Measurements from ENCODE around the gene SEC16B.

SEC16B gene

DNA sequence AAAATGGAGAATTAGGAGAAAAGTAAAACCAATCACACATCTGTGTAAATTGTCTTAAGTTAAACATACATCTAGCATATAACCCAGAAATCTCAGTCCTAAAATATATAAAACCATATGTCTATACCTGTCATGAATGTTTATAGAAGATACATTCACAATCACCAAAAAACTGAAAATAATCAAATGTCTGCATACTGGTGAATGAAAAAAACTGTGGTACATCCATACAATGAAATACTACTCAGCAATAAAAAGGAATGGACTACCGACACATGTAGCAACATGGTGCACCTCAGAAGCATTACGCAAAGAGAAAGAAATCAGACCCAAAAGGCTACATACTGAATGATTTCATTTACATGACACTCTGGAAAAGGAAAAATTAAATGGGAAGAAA, 47.7 kb upstream of the SEC16B start:
- TF ChIP-seq ZBTB7A (IDR thresholded peaks at IDR 0.05; ENCODE audit: low read depth) (no peak), CEBPB (IDR thresholded peaks at IDR 0.05) (no peak), YY1 (IDR thresholded peaks at IDR 0.05; ENCODE audit: low read depth) (no peak), TCF12 (IDR thresholded peaks at IDR 0.05; ENCODE audit: low read depth) (no peak)
- TF ChIP-seq, protein P1, sequence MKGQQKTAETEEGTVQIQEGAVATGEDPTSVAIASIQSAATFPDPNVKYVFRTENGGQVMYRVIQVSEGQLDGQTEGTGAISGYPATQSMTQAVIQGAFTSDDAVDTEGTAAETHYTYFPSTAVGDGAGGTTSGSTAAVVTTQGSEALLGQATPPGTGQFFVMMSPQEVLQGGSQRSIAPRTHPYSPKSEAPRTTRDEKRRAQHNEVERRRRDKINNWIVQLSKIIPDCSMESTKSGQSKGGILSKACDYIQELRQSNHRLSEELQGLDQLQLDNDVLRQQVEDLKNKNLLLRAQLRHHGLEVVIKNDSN (IDR thresholded peaks at IDR 0.05) = no peak

DNA sequence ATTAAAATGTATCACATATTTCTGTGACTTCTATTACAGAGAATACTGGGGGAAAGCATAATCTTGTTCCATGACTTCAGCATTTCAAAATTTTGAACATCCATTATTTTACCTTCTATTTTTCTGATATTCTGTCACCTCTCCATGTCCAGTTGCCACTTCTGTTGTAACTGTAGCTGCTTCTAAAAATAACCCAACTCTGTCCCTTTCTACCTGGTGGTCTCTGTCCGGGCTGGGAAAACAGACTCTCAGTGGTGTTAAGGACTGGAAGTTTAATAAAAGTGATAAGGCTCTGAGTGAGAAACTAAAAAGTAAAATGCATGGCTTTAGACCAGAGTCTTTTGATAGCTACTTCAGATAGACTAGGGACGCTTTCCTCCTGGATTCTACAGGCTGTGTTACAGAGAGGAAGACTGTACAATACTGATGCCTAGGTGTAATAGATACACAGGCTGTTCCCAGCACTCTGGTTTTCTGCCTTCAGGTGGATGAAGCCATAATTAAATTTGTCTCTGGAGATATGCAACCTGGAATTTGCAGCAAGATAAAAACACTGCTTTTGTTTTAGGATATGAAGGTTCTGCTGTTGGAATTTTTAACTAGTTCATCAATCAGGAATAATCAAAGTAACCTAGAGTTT, 42.1 kb upstream of the SEC16B start:
- TF ChIP-seq YY1 (IDR thresholded peaks at IDR 0.05; ENCODE audit: low read depth) = no peak
- TF ChIP-seq RAD21 (IDR thresholded peaks at IDR 0.05; ENCODE audit: low read depth) = no peak
- TF ChIP-seq, protein P1 (IDR thresholded peaks at IDR 0.05) = no peak
- no peak for TF ChIP-seq TCF12 (IDR thresholded peaks at IDR 0.05; ENCODE audit: low read depth)
- TF ChIP-seq TAF1 (IDR thresholded peaks at IDR 0.05; ENCODE audit: low read depth) = no peak
- TF ChIP-seq, protein P2, sequence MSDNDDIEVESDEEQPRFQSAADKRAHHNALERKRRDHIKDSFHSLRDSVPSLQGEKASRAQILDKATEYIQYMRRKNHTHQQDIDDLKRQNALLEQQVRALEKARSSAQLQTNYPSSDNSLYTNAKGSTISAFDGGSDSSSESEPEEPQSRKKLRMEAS (IDR thresholded peaks at IDR 0.05) = no peak
- no peak for TF ChIP-seq TEAD4 (IDR thresholded peaks at IDR 0.05)
- TF ChIP-seq NFIC (IDR thresholded peaks at IDR 0.05) = no peak
- no peak for TF ChIP-seq EGR1 (IDR thresholded peaks at IDR 0.05)

DNA sequence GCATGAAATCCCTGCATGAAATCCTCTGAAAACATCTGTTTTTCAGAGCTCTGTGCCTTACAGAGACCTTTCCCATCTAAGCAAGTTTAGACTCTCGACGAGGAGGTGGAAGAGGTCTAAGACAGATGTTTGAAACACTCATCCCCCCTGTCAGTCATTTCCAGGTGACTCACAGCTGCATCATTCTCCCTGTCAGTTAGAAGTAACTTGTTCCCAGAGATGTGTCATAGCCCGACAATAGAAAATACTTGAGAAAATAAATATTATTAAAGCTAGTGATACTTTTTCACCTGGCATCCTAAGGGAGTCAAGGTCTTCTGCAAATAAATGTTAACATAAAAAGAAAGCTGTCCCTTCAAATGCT, 41.6 kb upstream of the SEC16B start:
- TF ChIP-seq CREB1 (IDR thresholded peaks at IDR 0.05; ENCODE audit: low read depth) (no peak), EP300 (IDR thresholded peaks at IDR 0.05; ENCODE audit: borderline replicate concordance) (no peak), EGR1 (IDR thresholded peaks at IDR 0.05) (no peak), ZBTB7A (IDR thresholded peaks at IDR 0.05; ENCODE audit: low read depth) (no peak), NFIC (IDR thresholded peaks at IDR 0.05) (no peak), YY1 (IDR thresholded peaks at IDR 0.05; ENCODE audit: low read depth) (no peak), CEBPB (IDR thresholded peaks at IDR 0.05) (no peak), RAD21 (IDR thresholded peaks at IDR 0.05; ENCODE audit: low read depth) (no peak)
- TF ChIP-seq, protein P1 (IDR thresholded peaks at IDR 0.05) = no peak
- TF ChIP-seq, protein P2 (IDR thresholded peaks at IDR 0.05) = no peak
- TF ChIP-seq, protein P3, sequence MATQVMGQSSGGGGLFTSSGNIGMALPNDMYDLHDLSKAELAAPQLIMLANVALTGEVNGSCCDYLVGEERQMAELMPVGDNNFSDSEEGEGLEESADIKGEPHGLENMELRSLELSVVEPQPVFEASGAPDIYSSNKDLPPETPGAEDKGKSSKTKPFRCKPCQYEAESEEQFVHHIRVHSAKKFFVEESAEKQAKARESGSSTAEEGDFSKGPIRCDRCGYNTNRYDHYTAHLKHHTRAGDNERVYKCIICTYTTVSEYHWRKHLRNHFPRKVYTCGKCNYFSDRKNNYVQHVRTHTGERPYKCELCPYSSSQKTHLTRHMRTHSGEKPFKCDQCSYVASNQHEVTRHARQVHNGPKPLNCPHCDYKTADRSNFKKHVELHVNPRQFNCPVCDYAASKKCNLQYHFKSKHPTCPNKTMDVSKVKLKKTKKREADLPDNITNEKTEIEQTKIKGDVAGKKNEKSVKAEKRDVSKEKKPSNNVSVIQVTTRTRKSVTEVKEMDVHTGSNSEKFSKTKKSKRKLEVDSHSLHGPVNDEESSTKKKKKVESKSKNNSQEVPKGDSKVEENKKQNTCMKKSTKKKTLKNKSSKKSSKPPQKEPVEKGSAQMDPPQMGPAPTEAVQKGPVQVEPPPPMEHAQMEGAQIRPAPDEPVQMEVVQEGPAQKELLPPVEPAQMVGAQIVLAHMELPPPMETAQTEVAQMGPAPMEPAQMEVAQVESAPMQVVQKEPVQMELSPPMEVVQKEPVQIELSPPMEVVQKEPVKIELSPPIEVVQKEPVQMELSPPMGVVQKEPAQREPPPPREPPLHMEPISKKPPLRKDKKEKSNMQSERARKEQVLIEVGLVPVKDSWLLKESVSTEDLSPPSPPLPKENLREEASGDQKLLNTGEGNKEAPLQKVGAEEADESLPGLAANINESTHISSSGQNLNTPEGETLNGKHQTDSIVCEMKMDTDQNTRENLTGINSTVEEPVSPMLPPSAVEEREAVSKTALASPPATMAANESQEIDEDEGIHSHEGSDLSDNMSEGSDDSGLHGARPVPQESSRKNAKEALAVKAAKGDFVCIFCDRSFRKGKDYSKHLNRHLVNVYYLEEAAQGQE (IDR thresholded peaks at IDR 0.05; ENCODE audit: low read depth) = no peak

DNA sequence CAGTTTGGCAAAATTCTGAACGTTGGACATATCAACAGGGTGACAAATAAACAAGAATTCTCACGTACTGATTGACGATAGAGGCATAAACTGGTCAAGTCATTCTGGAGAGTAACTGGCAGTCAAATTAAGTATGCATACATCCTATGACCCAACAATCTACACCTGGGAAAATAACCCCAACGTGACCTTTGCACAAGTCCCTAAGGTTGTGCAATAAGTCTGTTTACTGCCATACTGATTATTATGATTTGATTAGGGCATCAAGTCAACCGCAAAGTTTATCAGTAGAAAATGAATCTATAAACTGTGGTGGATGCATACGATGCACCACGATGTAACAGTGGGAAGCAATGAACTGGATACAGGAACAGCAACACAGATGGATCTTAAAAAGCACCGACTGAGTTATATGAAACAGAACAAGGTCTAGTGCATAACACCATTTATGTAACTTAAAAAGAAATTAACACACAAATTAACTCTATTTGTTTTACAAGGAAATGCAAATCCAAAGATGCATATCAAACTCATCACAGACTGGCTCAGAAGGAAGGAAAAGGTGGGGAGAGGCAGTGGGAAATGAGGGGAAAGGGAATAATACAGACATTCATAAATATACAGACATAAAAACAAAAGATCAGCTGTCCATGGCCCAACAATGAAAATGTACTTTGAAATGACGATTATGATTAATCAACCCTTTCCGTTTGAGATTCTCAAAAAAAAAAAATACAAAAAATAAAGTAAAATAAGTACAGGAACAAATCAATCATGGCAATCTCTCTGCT, 41.0 kb upstream of the SEC16B start:
- TF ChIP-seq EP300 (IDR thresholded peaks at IDR 0.05; ENCODE audit: borderline replicate concordance) (no peak), EGR1 (IDR thresholded peaks at IDR 0.05) (no peak), TEAD4 (IDR thresholded peaks at IDR 0.05) (no peak), TCF12 (IDR thresholded peaks at IDR 0.05; ENCODE audit: low read depth) (no peak), CREB1 (IDR thresholded peaks at IDR 0.05; ENCODE audit: low read depth) (no peak), FOXM1 (IDR thresholded peaks at IDR 0.05; ENCODE audit: borderline replicate concordance, low read depth) (no peak), TAF1 (IDR thresholded peaks at IDR 0.05; ENCODE audit: low read depth) (no peak), ZBTB7A (IDR thresholded peaks at IDR 0.05; ENCODE audit: low read depth) (no peak), NFIC (IDR thresholded peaks at IDR 0.05) (no peak), RAD21 (IDR thresholded peaks at IDR 0.05; ENCODE audit: low read depth) (no peak), CEBPB (IDR thresholded peaks at IDR 0.05) (no peak), YY1 (IDR thresholded peaks at IDR 0.05; ENCODE audit: low read depth) (no peak)
- TF ChIP-seq, protein P3 (IDR thresholded peaks at IDR 0.05; ENCODE audit: low read depth) = no peak
- TF ChIP-seq, protein P1 (IDR thresholded peaks at IDR 0.05) = no peak
- TF ChIP-seq, protein P2 (IDR thresholded peaks at IDR 0.05) = no peak

Data from Ishikawa (cell line).